Psoas muscle (tissue), 8 donors: ENCODE results near the gene KIF3C. TPM values are rescaled to one million over a fixed set of nuclear protein-coding genes. Genes with fewer than 3 reads are reported as not detected.

Experiments
- ATAC-seq, 4 donors: fragments of 200-7000 bp; cut with Tn5 transposase; one replicate each; pipeline ENCODE4 v1.9.1; 2020; ENCODE audit warnings: moderate library complexity in 3 of 4, mild to moderate bottlenecking in 2 of 4
- DNase-seq, 2 donors: peaks; one replicate each; pipeline ENCODE4 v3.0.0-alpha.2; 2020
- H3K27ac ChIP-seq: fragments of 200-600 bp; one replicate; pipeline ENCODE4 v1.8.0; 2022
- H3K27me3 ChIP-seq, 3 donors: fragments of 200-600 bp in 1 of 3; one replicate each; pipeline versions ENCODE4 v1.6.1 to v1.8.0; 2013 to 2022; ENCODE audit warnings: low read length in 2 of 3, mild to moderate bottlenecking in 2 of 3, moderate library complexity in 1 of 3; ENCODE audit not compliant: insufficient read depth in 3 of 3
- H3K36me3 ChIP-seq, 2 donors: fragments of 200-600 bp in 1 of 2; one replicate each; pipeline versions ENCODE4 v1.6.1 to v1.8.0; 2013 to 2022; ENCODE audit warnings: low read depth in 1 of 2, mild to moderate bottlenecking in 1 of 2, moderate library complexity in 1 of 2; ENCODE audit not compliant: insufficient read depth in 1 of 2
- H3K4me1 ChIP-seq: fragments of 200-600 bp; one replicate; pipeline ENCODE4 v1.8.0; 2022
- H3K4me3 ChIP-seq: fragments of 200-600 bp; one replicate; pipeline ENCODE4 v1.8.0; 2022; ENCODE audit warnings: mild to moderate bottlenecking
- H3K9me3 ChIP-seq: fragments of 200-600 bp; one replicate; pipeline ENCODE4 v1.8.0; 2022
- WGBS, 3 donors: extraction: QIAGEN DNeasy Blood & Tissue Kit; methylation state at CpG; one replicate each; pipeline versions ENCODE4 v1.1.6 to v1.1.7; 2013; 5-methylcytosine and 5-hydroxymethylcytosine counted together
- intact Hi-C, 2 donors: fragments of 100-400 bp; cut with DNase I; formaldehyde crosslinking; loops; one replicate each; pipeline versions ENCODE4 v1.11.0 to v1.14.2; 2022
- polyA plus RNA-seq, 3 donors: library from polyadenylated mRNA; stranded (reverse); fragments of 200-250 nt; gene quantifications; one replicate each; pipeline ENCODE4 v1.2.3, GENCODE V29; 2013
- total RNA-seq, 4 donors: library from RNA; stranded (reverse); fragmentation: NEBNext Ultra II Directional in 2 of 4; extraction: Animal tissue kit (Norgen Biotek cat#: 25700) in 2 of 4; gene quantifications; one replicate each; pipeline versions ENCODE4 v1.2.1 to v1.2.4, GENCODE V29; 2021 to 2023
- TF ChIP-seq, protein P1 (sequence below): fragments of 200-600 bp; IDR thresholded peaks from one replicate; pipeline ENCODE4 v1.8.0; 2022; ENCODE audit warnings: antibody characterized with exemption
- donor health status: healthy with polysubstance abuse.
- donor health status: DM: no; HTN: no; CAD: no; lungs with moderate emphysema.
- donor health status: Bipolar disorder and iron deficiency.
- donor health status: healthy.
- donor health status: DM: yes; HTN: yes; CAD: no.
- donor health status: DM: no; HTN: no; CAD: no.
- donor health status: DM: no; HTN: no; CAD: no.
- donor health status: DM: yes; HTN: yes; CAD: no.

The KIF3C gene
- total and polyA plus RNA-seq, 7 donors = 0.82 to 3.3 (median 1.7) TPM

- no peaks in the 10 kb centered on the region for H3K9me3 ChIP-seq
- H3K27ac ChIP-seq = no peak overlapping the region
- ATAC-seq (no peak), DNase-seq (no peak)
- no peaks in the 10 kb centered on the region for H3K36me3 ChIP-seq
- TF ChIP-seq, protein P1, sequence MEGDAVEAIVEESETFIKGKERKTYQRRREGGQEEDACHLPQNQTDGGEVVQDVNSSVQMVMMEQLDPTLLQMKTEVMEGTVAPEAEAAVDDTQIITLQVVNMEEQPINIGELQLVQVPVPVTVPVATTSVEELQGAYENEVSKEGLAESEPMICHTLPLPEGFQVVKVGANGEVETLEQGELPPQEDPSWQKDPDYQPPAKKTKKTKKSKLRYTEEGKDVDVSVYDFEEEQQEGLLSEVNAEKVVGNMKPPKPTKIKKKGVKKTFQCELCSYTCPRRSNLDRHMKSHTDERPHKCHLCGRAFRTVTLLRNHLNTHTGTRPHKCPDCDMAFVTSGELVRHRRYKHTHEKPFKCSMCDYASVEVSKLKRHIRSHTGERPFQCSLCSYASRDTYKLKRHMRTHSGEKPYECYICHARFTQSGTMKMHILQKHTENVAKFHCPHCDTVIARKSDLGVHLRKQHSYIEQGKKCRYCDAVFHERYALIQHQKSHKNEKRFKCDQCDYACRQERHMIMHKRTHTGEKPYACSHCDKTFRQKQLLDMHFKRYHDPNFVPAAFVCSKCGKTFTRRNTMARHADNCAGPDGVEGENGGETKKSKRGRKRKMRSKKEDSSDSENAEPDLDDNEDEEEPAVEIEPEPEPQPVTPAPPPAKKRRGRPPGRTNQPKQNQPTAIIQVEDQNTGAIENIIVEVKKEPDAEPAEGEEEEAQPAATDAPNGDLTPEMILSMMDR = no peak
- no peak overlapping the region for H3K4me3 ChIP-seq
- H3K4me1 ChIP-seq = peaks cover 17% of the 10 kb centered on the region
- intact Hi-C loops = no loop called here
- WGBS, 3 donors = 88 to 92% (median 89%) methylated on average over 5 of the region's 5 CpGs
- H3K27me3 ChIP-seq = no peaks in the 10 kb centered on the region
Observed at GRCh38 chr2:25891672-25892071, 90.6 kb downstream of the KIF3C start.

GRCh38 chr2:25887624-25888242, 94.6 kb downstream of the KIF3C start:
- Histone ChIP-seq H3K36me3 (no peaks in the 10 kb centered on the region), H3K4me3 (no peak overlapping the region), H3K27ac (no peak overlapping the region), H3K27me3 (no peaks in the 10 kb centered on the region), H3K4me1 (no peaks in the 10 kb centered on the region), H3K9me3 (no peaks in the 10 kb centered on the region)
- intact Hi-C loops = no loop called here
- TF ChIP-seq, protein P1 = no peak
- DNase-seq (no peak), ATAC-seq (no peak)
- WGBS, 3 donors = 83 to 87% (median 83%) methylated on average over 5 of the region's 5 CpGs

DNA sequence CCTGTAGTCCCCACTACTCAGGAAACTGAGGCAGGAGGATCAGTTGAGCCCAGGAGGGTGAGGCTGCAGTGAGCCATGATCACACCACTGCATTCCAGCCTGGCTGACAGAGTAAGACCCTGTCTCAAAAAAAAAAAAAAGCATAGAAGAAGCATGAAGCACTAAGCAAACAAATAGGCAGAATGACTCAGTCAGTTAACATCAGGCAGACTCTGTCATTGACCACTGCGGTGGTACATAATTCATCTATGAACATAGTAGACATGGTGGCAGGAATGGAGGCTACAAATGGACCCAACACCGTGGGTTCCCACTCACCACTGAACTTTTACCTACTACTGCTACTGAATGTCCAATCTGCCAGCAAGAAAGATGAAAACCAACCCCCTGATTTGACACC, 96.4 kb downstream of the KIF3C start:
- no peak for ATAC-seq
- Histone ChIP-seq H3K4me1 (no peaks in the 10 kb centered on the region), H3K27me3 (no peaks in the 10 kb centered on the region), H3K4me3 (no peak overlapping the region), H3K36me3 (no peaks in the 10 kb centered on the region), H3K27ac (no peak overlapping the region), H3K9me3 (no peaks in the 10 kb centered on the region)
- TF ChIP-seq, protein P1 = no peak
- DNase-seq = no peak
- WGBS, 3 donors = 84 to 98% (median 86%) methylated on average over 2 of the region's 2 CpGs
- intact Hi-C loops = no loop called here

DNA sequence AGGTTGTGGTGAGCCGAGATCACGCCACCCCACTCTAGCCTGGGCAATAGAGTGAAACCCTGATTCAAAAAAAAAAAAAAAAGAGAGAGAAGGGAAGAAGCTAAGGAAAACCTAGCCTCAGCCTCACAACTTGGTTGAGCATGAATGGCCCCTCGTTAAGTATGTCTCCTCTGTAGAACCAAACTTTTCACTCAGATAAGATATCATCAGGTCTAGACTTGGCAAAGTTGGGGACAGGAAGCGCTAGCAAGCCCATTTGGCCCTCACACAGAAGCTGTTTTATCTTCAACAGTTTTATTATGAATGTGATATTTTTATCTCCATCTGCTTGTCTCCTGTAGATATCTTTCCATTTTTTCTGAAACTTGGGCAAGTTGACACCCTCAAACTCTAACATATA, 100.5 kb downstream of the KIF3C start:
- DNase-seq (no peak), ATAC-seq (no peak)
- H3K4me3 ChIP-seq = no peak overlapping the region
- H3K4me1 ChIP-seq = peaks cover 9% of the 10 kb centered on the region
- H3K27ac ChIP-seq = no peak overlapping the region
- no peaks in the 10 kb centered on the region for H3K9me3 ChIP-seq
- intact Hi-C loops = no loop called here
- H3K27me3 ChIP-seq = no peaks in the 10 kb centered on the region
- H3K36me3 ChIP-seq = no peaks in the 10 kb centered on the region
- 79 to 91% (median 85%) methylated on average over 4 of the region's 4 CpGs for WGBS, 3 donors
- TF ChIP-seq, protein P1 = no peak
